Lower leg skin (tissue), 4 donors: ENCODE data around the gene TSPAN32. TPM values are rescaled to one million over a fixed set of nuclear protein-coding genes. Genes with fewer than 3 reads are reported as not detected.
A peak's percentile ranks its signal among the peaks of the same experiment; 100 is the strongest.

Source experiments
- DNase-seq, 2 donors: peaks; one replicate each; pipeline ENCODE4 v3.0.0-alpha.2; 2019; ENCODE audit warnings: low spot score in 2 of 2
- H3K4me3 ChIP-seq: fragments of 200-600 bp; sonication (generic); 2 replicates; pipeline ENCODE4 v1.5.1; 2017; ENCODE audit warnings: mild to moderate bottlenecking, low read depth; ENCODE audit not compliant: poor library complexity, severe bottlenecking
- CTCF ChIP-seq, 3 donors: fragments of 450-650 bp; IDR thresholded peaks; one replicate each; pipeline ENCODE4 v1.5.1; 2016; ENCODE audit warnings: antibody characterized with exemption in 3 of 3, mild to moderate bottlenecking in 3 of 3, moderate library complexity in 2 of 3
- POLR2A ChIP-seq, 2 donors: fragments of 450-650 bp; IDR thresholded peaks; one replicate each; pipeline ENCODE4 v1.6.1; 2016 to 2017; ENCODE audit warnings: antibody characterized with exemption in 2 of 2, mild to moderate bottlenecking in 1 of 2, moderate library complexity in 1 of 2
- WGBS, 2 donors: methylation state at CpG; one replicate each; pipeline ENCODE4 v1.1.5; 2018; 5-methylcytosine and 5-hydroxymethylcytosine counted together
- intact Hi-C: fragments of 100-400 bp; cut with DNase I; formaldehyde crosslinking; loops from one replicate; pipeline ENCODE4 v1.15.0; 2023; ENCODE audit warnings: low total_unique reads
- total RNA-seq, 4 donors: library from RNA; depleted of rRNA; stranded (reverse); fragments of >200 nt; gene quantifications; one replicate each; pipeline ENCODE4 v1.1.0, GENCODE V29; 2016

Gene TSPAN32
- total RNA-seq, 4 donors from 2014 or later: 0.30 to 2.4 (median 1.5) TPM

- DNase-seq: peak; percentile 44 to 91
- 0 to 1% methylated on average over 13 to 43 of the region's 89 CpGs for WGBS, 2 donors
- peak overlapping the region; percentile 10 for H3K4me3 ChIP-seq
- intact Hi-C loops: no loop called here
- TF ChIP-seq POLR2A (IDR thresholded peaks at IDR 0.05) (no peak), CTCF (IDR thresholded peaks at IDR 0.05) (no peak)
Measured at GRCh38 chr11:2268729-2269600, 32.8 kb upstream of the TSPAN32 start.

GRCh38 chr11:2269601-2270321 is 32.1 kb upstream of the TSPAN32 start:
- intact Hi-C loops: no loop called here
- peak; percentile 25 to 82 for DNase-seq
- TF ChIP-seq POLR2A (IDR thresholded peaks at IDR 0.05) (no peak), CTCF (IDR thresholded peaks at IDR 0.05) (no peak)
- H3K4me3 ChIP-seq: peak overlapping the region; percentile 10
- 1 to 3% methylated on average over 15 to 59 of the region's 104 CpGs for WGBS, 2 donors

GRCh38 chr11:2270322-2271076 is 31.3 kb upstream of the TSPAN32 start, which contains the start of gene ASCL2:
Gene ASCL2, minus strand, starts transcription at chr11:2270588. Its CDS starts 256 bp downstream, at chr11:2270332.
- 3% methylated on average over 21 to 27 of the region's 89 CpGs for WGBS, 2 donors
- DNase-seq: peak; percentile 14 to 85
- no peak for TF ChIP-seq POLR2A (IDR thresholded peaks at IDR 0.05)
- TF ChIP-seq CTCF (IDR thresholded peaks at IDR 0.05): no peak
- H3K4me3 ChIP-seq: peak within 1 kb of the TSS; percentile 10
- intact Hi-C loops: no loop called here

GRCh38 chr11:2271077-2271326 is 30.8 kb upstream of the TSPAN32 start:
- H3K4me3 ChIP-seq: no peak overlapping the region
- TF ChIP-seq CTCF (IDR thresholded peaks at IDR 0.05): no peak
- no peak for TF ChIP-seq POLR2A (IDR thresholded peaks at IDR 0.05)
- intact Hi-C loops: no loop called here
- WGBS, 2 donors: 2% methylated on average over 25 of the region's 28 CpGs; no CpG with 5 or more reads in 1 of the 2 donors
- peak; percentile 43 to 90 for DNase-seq

GRCh38 chr11:2271327-2272227 is 30.2 kb upstream of the TSPAN32 start:
- intact Hi-C loops: no loop called here
- WGBS, 2 donors: 32 to 40% methylated on average over 39 to 41 of the region's 45 CpGs
- peak; percentile 13 to 83 for DNase-seq
- no peak for TF ChIP-seq POLR2A (IDR thresholded peaks at IDR 0.05)
- no peak for TF ChIP-seq CTCF (IDR thresholded peaks at IDR 0.05)
- H3K4me3 ChIP-seq: no peak overlapping the region
